ENCODE results near the gene AGA.

The AGA gene

GRCh38 chr4:177386278-177386815 is 55.9 kb downstream of the AGA start:
- DNase-seq (ENCODE audit: low read depth), result no peak

- no peak for DNase-seq (ENCODE audit: low read depth)
These were observed 56.5 kb downstream of the AGA start for GRCh38 chr4:177385576-177386277.

- no peak for DNase-seq (ENCODE audit: low read depth)
These were observed 57.3 kb downstream of the AGA start for GRCh38 chr4:177384856-177385397.

- DNase-seq (ENCODE audit: low read depth), result no peak
These were observed 60.4 kb downstream of the AGA start for GRCh38 chr4:177381762-177382310.

Measured in activated T-cell treated with anti-CD3 and anti-CD28 coated beads for 48 hours (primary cell).